Chondrocyte (in vitro differentiated cells): ENCODE results near the gene NRSN2. TPM values are rescaled to one million over a fixed set of nuclear protein-coding genes. Genes with fewer than 3 reads are reported as not detected.
"Not testable (repeated sequence)": the region's sequence is repeated elsewhere in the genome, so short reads cannot be mapped to it uniquely, and the experiment has no call there.

ENCODE experiments used
- DNase-seq: peaks from one replicate; pipeline ENCODE4 v3.0.0; 2021; ENCODE audit warnings: mixed read lengths, low spot score
- H3K27ac Mint-ChIP-seq: one replicate; pipeline ENCODE4 v1.8.0; 2021; ENCODE audit warnings: mild to moderate bottlenecking, moderate library complexity, mixed read lengths; ENCODE audit not compliant: unreplicated experiment
- H3K27me3 Mint-ChIP-seq: 2 replicates; pipeline ENCODE4 v1.8.0; 2021; ENCODE audit warnings: low read depth, mixed read lengths
- H3K36me3 Mint-ChIP-seq: 2 replicates; pipeline ENCODE4 v1.8.0; 2021; ENCODE audit warnings: low read depth, mixed read lengths
- H3K4me1 Mint-ChIP-seq: 2 replicates; pipeline ENCODE4 v1.8.0; 2021; ENCODE audit warnings: low read depth, mild to moderate bottlenecking, mixed read lengths
- H3K4me3 Mint-ChIP-seq: one replicate; pipeline ENCODE4 v1.8.0; 2021; ENCODE audit warnings: mild to moderate bottlenecking, moderate library complexity, mixed read lengths; ENCODE audit not compliant: unreplicated experiment
- H3K9me3 Mint-ChIP-seq: 2 replicates; pipeline ENCODE4 v1.8.0; 2021; ENCODE audit warnings: low read depth, mixed read lengths
- total RNA-seq: library from RNA; stranded (reverse); gene quantifications from 3 replicates; pipeline ENCODE4 v1.2.1, GENCODE V29; 2021
- TF ChIP-seq, protein P1 (sequence below): fragments of 200-600 bp; sonication (generic); IDR thresholded peaks from 2 replicates; pipeline ENCODE4 v1.5.0; 2021; ENCODE audit warnings: antibody characterized with exemption, mild to moderate bottlenecking, moderate library complexity

Gene NRSN2
- total RNA-seq, 1 donor from 2014 or later: 77.1 TPM

DNA sequence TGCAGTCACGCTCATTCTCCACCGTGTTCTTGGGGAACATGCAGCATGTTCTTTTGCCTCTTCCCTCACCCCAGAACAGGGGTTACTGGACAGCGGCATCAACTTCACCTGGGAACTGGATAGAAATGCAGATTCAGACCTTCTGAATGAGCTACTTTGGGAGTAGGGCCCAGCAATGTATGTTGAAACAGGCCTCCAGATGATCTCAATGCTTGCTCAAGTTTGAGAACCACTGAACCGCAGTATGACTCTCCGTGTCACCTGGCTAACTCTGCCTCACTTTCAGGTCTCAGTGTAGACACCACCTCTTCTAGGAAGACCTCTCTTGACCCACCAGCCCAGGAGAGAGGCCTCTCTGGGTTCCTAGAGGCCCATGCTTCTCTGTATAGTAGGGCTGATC, 38.5 kb downstream of the NRSN2 start:
- Mint-ChIP-seq H3K4me3 (no peak overlapping the region), H3K27ac (peak overlapping the region; percentile 68), H3K27me3 (no peaks in the 10 kb centered on the region), H3K9me3 (no peaks in the 10 kb centered on the region), H3K36me3 (peaks cover 31% of the 10 kb centered on the region), H3K4me1 (peaks cover 37% of the 10 kb centered on the region)
- no peak for DNase-seq
- TF ChIP-seq, protein P1, sequence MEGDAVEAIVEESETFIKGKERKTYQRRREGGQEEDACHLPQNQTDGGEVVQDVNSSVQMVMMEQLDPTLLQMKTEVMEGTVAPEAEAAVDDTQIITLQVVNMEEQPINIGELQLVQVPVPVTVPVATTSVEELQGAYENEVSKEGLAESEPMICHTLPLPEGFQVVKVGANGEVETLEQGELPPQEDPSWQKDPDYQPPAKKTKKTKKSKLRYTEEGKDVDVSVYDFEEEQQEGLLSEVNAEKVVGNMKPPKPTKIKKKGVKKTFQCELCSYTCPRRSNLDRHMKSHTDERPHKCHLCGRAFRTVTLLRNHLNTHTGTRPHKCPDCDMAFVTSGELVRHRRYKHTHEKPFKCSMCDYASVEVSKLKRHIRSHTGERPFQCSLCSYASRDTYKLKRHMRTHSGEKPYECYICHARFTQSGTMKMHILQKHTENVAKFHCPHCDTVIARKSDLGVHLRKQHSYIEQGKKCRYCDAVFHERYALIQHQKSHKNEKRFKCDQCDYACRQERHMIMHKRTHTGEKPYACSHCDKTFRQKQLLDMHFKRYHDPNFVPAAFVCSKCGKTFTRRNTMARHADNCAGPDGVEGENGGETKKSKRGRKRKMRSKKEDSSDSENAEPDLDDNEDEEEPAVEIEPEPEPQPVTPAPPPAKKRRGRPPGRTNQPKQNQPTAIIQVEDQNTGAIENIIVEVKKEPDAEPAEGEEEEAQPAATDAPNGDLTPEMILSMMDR: no peak

DNA sequence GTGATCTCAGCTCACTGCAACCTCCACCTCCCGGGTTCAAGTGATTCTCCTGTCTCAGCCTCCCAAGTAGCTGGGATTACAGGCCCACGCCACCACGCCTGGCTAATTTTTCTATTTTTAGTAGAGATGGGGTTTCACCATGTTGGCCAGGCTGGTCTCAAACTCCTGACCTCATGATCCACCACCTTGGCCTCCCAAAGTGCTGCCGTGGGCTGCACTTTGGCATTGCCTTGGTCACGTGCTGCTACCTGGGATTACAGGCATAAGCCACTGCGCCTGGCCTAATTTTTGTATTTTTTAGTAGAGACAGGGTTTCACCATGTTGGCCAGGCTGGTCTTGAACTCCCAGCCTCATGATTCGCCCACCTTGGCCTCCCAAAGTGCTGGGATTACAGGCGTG, 39.7 kb downstream of the NRSN2 start:
- not testable (repeated sequence) for DNase-seq, H3K4me3 Mint-ChIP-seq, H3K27me3 Mint-ChIP-seq, H3K27ac Mint-ChIP-seq, H3K9me3 Mint-ChIP-seq
- peaks cover 36% of the 10 kb centered on the region for H3K36me3 Mint-ChIP-seq
- peaks cover 37% of the 10 kb centered on the region for H3K4me1 Mint-ChIP-seq

DNA sequence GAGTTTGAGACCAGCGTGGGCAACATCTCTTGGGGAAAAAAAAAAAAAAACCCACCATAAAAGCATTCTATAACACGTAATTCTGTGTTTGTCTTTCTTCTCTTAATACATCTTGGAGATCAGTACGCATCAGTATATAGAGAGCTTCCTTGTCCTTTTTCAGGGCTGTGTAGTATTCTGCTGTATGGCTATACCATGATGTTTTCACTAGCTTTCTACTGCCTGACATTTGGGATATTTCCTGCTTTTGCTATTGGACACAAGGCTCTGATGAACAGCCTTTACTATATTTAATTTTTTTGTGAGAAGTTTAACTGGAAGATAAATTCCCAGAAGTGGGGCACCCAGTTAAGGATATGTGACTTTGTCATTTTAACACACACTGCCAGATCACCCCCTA, 40.6 kb downstream of the NRSN2 start:
- Mint-ChIP-seq H3K4me3 (peak overlapping the region; percentile 22), H3K4me1 (peaks cover 31% of the 10 kb centered on the region), H3K27ac (peak overlapping the region; percentile 49), H3K27me3 (no peaks in the 10 kb centered on the region), H3K36me3 (peaks cover 40% of the 10 kb centered on the region), H3K9me3 (no peaks in the 10 kb centered on the region)
- DNase-seq: no peak
- TF ChIP-seq, protein P1: no peak

DNA sequence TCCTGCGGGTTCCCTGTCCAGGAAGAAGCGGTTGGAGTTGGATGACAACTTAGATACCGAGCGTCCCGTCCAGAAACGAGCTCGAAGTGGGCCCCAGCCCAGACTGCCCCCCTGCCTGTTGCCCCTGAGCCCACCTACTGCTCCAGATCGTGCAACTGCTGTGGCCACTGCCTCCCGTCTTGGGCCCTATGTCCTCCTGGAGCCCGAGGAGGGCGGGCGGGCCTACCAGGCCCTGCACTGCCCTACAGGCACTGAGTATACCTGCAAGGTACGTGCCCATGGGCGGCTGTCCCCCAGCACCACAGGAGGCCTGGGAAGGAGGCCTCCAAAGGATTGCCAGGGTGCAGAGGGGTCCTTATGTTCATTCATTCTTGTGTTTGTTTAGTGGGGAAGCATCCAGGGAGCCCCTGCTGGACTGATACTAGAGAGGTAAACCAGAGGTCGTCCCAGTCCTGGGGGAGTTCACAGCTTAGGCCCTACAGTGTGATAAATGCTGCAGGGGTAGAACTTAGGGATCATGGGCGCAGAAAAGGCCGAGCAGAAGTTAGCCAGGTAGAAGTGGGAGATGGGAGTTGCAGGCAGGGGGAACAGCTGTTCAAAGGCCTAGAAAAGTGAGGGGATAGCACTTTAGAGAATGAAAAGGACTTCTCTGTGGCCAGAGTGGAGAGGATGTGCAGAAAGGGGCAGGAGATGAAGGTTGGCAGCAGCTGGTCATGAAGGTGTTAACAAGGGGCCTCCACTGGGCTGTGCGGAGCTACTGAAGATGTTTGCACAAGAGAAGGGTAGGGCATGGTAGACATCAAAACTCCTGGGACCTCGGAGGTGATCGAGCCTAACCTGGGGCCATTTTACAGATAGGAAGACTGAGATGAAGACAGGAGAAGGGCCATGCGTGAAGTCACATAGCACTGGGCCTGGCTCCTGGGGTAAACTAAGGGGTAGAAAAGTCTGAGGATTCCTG, 41.4 kb downstream of the NRSN2 start:
- TF ChIP-seq, protein P1: no peak
- peaks cover 24% of the 10 kb centered on the region for H3K4me1 Mint-ChIP-seq
- H3K9me3 Mint-ChIP-seq: no peaks in the 10 kb centered on the region
- peak overlapping the region; percentile 50 for H3K27ac Mint-ChIP-seq
- no peak overlapping the region for H3K4me3 Mint-ChIP-seq
- peaks cover 45% of the 10 kb centered on the region for H3K36me3 Mint-ChIP-seq
- no peaks in the 10 kb centered on the region for H3K27me3 Mint-ChIP-seq
- DNase-seq: no peak

DNA sequence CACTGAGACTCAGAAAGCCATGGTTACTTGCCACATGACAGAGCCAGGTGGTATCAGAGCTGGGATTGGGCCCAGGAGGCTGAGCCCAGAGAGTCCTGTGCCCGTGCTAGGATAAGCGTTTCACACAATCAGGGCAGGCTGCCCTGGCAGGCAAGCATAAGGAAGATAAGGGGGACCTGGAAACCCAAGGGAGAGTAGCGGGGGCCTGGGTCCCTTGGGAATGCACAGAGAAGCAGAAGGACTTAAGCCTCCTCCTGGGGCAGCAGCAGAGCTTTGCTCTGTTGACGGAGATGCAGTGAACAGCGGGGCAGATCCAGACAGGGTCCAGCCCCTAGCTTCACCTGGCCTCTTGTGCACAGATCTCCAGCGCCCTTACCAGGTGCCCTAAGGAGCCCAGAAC, 42.3 kb downstream of the NRSN2 start:
- DNase-seq: no peak
- Mint-ChIP-seq H3K27me3 (no peaks in the 10 kb centered on the region), H3K9me3 (no peaks in the 10 kb centered on the region), H3K27ac (peak overlapping the region; percentile 45), H3K4me3 (no peak overlapping the region), H3K4me1 (peaks cover 15% of the 10 kb centered on the region), H3K36me3 (peaks cover 50% of the 10 kb centered on the region)
- TF ChIP-seq, protein P1: no peak
